Measurements from ENCODE around the gene GSTM2. TPM values are rescaled to one million over a fixed set of nuclear protein-coding genes. Genes with fewer than 3 reads are reported as not detected.

Gene GSTM2
- total RNA-seq, 1 experiment from 2014 or later, result 47.3 TPM

GRCh38 chr1:109621379-109622136, 46.3 kb upstream of the GSTM2 start:
- ChIA-PET CTCF (no interaction called here), POLR2A (ENCODE audit: low non-redundant PET) (no interaction called here)
- TF ChIP-seq EZH2 (IDR thresholded peaks at IDR 0.05; ENCODE audit: borderline replicate concordance, low read depth, low read length, poor library complexity, severe bottlenecking), result no peak
- TF ChIP-seq, protein P1, sequence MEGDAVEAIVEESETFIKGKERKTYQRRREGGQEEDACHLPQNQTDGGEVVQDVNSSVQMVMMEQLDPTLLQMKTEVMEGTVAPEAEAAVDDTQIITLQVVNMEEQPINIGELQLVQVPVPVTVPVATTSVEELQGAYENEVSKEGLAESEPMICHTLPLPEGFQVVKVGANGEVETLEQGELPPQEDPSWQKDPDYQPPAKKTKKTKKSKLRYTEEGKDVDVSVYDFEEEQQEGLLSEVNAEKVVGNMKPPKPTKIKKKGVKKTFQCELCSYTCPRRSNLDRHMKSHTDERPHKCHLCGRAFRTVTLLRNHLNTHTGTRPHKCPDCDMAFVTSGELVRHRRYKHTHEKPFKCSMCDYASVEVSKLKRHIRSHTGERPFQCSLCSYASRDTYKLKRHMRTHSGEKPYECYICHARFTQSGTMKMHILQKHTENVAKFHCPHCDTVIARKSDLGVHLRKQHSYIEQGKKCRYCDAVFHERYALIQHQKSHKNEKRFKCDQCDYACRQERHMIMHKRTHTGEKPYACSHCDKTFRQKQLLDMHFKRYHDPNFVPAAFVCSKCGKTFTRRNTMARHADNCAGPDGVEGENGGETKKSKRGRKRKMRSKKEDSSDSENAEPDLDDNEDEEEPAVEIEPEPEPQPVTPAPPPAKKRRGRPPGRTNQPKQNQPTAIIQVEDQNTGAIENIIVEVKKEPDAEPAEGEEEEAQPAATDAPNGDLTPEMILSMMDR (conservative IDR thresholded peaks at IDR 0.05; ENCODE audit: low read depth, low read length), result no peak
- Histone ChIP-seq H3K4me1 (ENCODE audit: insufficient read depth, low read length, poor library complexity, severe bottlenecking) (peaks cover 49% of the 10 kb centered on the region), H3K27me3 (replicated peaks; ENCODE audit: insufficient read depth, low read depth, low read length, poor library complexity) (no peaks in the 10 kb centered on the region), H3K36me3 (ENCODE audit: insufficient read depth, low read length, poor library complexity, severe bottlenecking) (peaks cover 3% of the 10 kb centered on the region), H3K27ac (ENCODE audit: low read depth, low read length, poor library complexity, severe bottlenecking) (peak overlapping the region; percentile 92), H3K4me3 (ENCODE audit: low read depth, low read length, poor library complexity, severe bottlenecking) (peak overlapping the region; percentile 88), H3K9me3 (ENCODE audit: low read depth, low read length, poor library complexity, severe bottlenecking) (no peaks in the 10 kb centered on the region)
- no peak for DNase-seq (ENCODE audit: low spot score)
- BruUV-seq (replicated peaks), result TSS peak; percentile 28
- intact Hi-C loops (cut with micrococcal nuclease; ENCODE audit: unreplicated experiment), result loop anchor here (5.0 kb wide), 1 partner anchor 74 kb away; the partner anchor contains the start of gene GNAI3

DNA sequence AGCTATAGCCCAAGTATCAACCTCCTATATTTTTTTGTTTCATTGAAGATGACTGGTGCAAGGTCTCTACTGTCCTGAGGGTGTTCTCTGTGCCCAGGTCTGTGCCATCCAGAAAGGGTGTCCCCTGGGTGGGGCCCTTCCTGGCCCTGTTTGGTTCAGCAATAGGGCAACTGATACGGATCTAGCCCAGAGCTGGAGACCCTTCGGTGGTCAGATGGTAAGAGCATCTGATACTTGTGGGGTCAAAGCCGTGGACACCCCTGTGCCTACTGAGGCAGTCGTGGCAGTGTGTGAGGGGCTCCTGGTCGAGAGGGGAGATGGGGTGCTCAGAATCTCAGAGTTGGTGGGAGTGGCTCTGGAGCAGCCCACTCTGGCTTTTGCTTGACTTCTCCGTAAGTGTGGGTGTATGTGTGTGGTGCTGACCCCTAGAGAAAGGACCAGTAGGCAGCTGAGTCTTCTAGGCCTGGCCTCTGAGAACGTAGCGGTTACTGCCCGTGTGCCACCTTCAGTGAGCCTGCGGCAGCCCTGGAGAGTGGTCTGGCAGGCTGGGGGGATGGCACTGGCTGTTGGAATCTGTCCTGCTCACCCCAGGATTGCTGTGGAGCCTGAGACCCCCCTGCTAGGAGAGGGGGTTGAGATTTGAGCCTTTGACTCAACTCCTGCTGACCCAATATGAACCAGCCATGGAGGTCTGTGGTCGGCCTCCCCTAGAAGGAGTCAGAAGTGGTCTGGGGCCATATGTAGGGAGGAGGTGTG, 45.5 kb upstream of the GSTM2 start:
- H3K27me3 ChIP-seq (replicated peaks; ENCODE audit: insufficient read depth, low read depth, low read length, poor library complexity), result no peaks in the 10 kb centered on the region
- ChIA-PET POLR2A (ENCODE audit: low non-redundant PET) (no interaction called here), CTCF (no interaction called here)
- intact Hi-C loops (cut with micrococcal nuclease; ENCODE audit: unreplicated experiment), result loop anchor here (5.0 kb wide), 1 partner anchor 75 kb away; the partner anchor contains the start of gene GNAI3
- H3K36me3 ChIP-seq (ENCODE audit: insufficient read depth, low read length, poor library complexity, severe bottlenecking), result peaks cover 10% of the 10 kb centered on the region
- no TSS peak for BruUV-seq (replicated peaks)
- TF ChIP-seq, protein P1 (conservative IDR thresholded peaks at IDR 0.05; ENCODE audit: low read depth, low read length), result no peak
- no peak for TF ChIP-seq EZH2 (IDR thresholded peaks at IDR 0.05; ENCODE audit: borderline replicate concordance, low read depth, low read length, poor library complexity, severe bottlenecking)
- no peak for DNase-seq (ENCODE audit: low spot score)
- H3K9me3 ChIP-seq (ENCODE audit: low read depth, low read length, poor library complexity, severe bottlenecking), result no peaks in the 10 kb centered on the region
- peak overlapping the region; percentile 88 for H3K4me3 ChIP-seq (ENCODE audit: low read depth, low read length, poor library complexity, severe bottlenecking)
- peak overlapping the region; percentile 92 for H3K27ac ChIP-seq (ENCODE audit: low read depth, low read length, poor library complexity, severe bottlenecking)
- peaks cover 49% of the 10 kb centered on the region for H3K4me1 ChIP-seq (ENCODE audit: insufficient read depth, low read length, poor library complexity, severe bottlenecking)

- peak overlapping the region; percentile 92 for H3K27ac ChIP-seq (ENCODE audit: low read depth, low read length, poor library complexity, severe bottlenecking)
- no peaks in the 10 kb centered on the region for H3K27me3 ChIP-seq (replicated peaks; ENCODE audit: insufficient read depth, low read depth, low read length, poor library complexity)
- peaks cover 47% of the 10 kb centered on the region for H3K4me1 ChIP-seq (ENCODE audit: insufficient read depth, low read length, poor library complexity, severe bottlenecking)
- DNase-seq (ENCODE audit: low spot score), result no peak
- CTCF ChIA-PET, result no interaction called here
- POLR2A ChIA-PET (ENCODE audit: low non-redundant PET), result no interaction called here
- H3K36me3 ChIP-seq (ENCODE audit: insufficient read depth, low read length, poor library complexity, severe bottlenecking), result peaks cover 16% of the 10 kb centered on the region
- TF ChIP-seq, protein P1 (conservative IDR thresholded peaks at IDR 0.05; ENCODE audit: low read depth, low read length), result no peak
- no peak for TF ChIP-seq EZH2 (IDR thresholded peaks at IDR 0.05; ENCODE audit: borderline replicate concordance, low read depth, low read length, poor library complexity, severe bottlenecking)
- no peak overlapping the region for H3K4me3 ChIP-seq (ENCODE audit: low read depth, low read length, poor library complexity, severe bottlenecking)
- no peaks in the 10 kb centered on the region for H3K9me3 ChIP-seq (ENCODE audit: low read depth, low read length, poor library complexity, severe bottlenecking)
- no TSS peak for BruUV-seq (replicated peaks)
- intact Hi-C loops (cut with micrococcal nuclease; ENCODE audit: unreplicated experiment), result loop anchor here (5.0 kb wide), 1 partner anchor 76 kb away; the partner anchor contains the start of gene GNAI3
These were observed 45.0 kb upstream of the GSTM2 start for GRCh38 chr1:109622895-109623294.
